ENCODE measurements around the gene DRICH1. TPM values are rescaled to one million over a fixed set of nuclear protein-coding genes. Genes with fewer than 3 reads are reported as not detected.

Gene DRICH1
- total and polyA plus RNA-seq, 2 of the 13 experiments (the other 11 are each of a cell fraction or from before 2014, with no cell fraction given) = 0.22 to 0.66 TPM

DNA sequence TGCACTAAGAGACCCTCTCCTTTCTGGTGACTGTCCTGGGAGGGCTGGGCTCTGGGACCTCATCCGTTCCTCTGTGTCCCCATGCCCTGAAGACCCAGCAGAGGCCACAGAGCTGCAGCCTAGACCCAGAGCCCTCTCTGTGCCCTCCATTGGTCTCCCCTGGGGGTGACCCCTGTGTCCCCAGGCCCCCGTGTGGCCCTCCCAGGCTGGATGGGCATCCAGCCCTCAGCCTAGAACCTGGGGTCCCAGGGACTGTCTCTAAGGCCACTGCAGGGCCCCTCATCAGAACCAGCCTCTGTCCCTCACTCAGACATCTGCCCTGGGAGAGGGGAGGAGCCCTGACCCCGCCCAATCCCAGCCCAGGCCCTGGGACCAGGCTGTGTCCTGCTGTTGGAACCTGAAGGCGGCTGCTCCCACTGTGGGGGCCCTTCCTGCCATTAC, 57.7 kb downstream of the DRICH1 start:
- DNase-seq (ENCODE audit: low spot score) (no peak), ATAC-seq (peak; percentile 34), FAIRE-seq (no peak)
- no TSS peak for BruUV-seq (replicated peaks)
- Histone ChIP-seq H2AFZ (ENCODE audit: low read length) (no peak overlapping the region), H3K27me3 (ENCODE audit: control insufficient read depth in 1 of 2, insufficient read depth in 2 of 2, low read length in 2 of 2) (peaks cover 5 to 11% of the 10 kb centered on the region in 2 experiments; a peak in 3 of 5 replicates), H3K79me2 (ENCODE audit: insufficient read depth, low read length) (no peaks in the 10 kb centered on the region), H3K9ac (ENCODE audit: insufficient read depth, low read depth, low read length) (no peak overlapping the region), H3K9me3 (ENCODE audit: low read length) (no peaks in the 10 kb centered on the region), H4K20me1 (ENCODE audit: insufficient read depth, low read length) (no peaks in the 10 kb centered on the region), H3K36me3 (replicated peaks in 1 of 2; ENCODE audit: control insufficient read depth in 1 of 2, insufficient read depth in 2 of 2, low read length in 2 of 2) (no peaks in the 10 kb centered on the region), H3K27ac (ENCODE audit: extremely low read length, insufficient read depth, low read length) (no peak overlapping the region), H3K4me3 (replicated peaks in 1 of 3; ENCODE audit: insufficient read depth in 1 of 3, low read depth in 2 of 3, low read length in 3 of 3) (no peak overlapping the region), H3K4me1 (ENCODE audit: insufficient read depth, low read length) (0 out of 2 replicates have a peak, but pooled peaks cover under 1% of the 10 kb centered on the region), H3K4me2 (ENCODE audit: low read depth, low read length) (no peak overlapping the region)
- CTCF ChIA-PET (ENCODE audit: low intra/inter-chr PET ratio, low total read pairs) = no interaction called here
- intact Hi-C loops (cut with micrococcal nuclease; ENCODE audit: unreplicated experiment) (no loop called here), in situ Hi-C loops (cut with HindIII; ENCODE audit: extremely low pct_ligation_motif_present, low pct_unique_long_range_greater_than_20kb) (loop anchor here (25.0 kb wide), 1 partner anchor 412 kb away; no protein-coding TSS in a partner anchor)
- TF ChIP-seq KDM3A (CRISPR knock-in tag; IDR thresholded peaks at IDR 0.05; ENCODE audit: low read depth) (no peak), ATRX (CRISPR knock-in tag; IDR thresholded peaks at IDR 0.05; ENCODE audit: borderline replicate concordance) (no peak), XRCC5 (optimal IDR thresholded peaks at IDR 0.05; ENCODE audit: low read length) (no peak), ZNF607 (CRISPR knock-in tag; IDR thresholded peaks at IDR 0.05; ENCODE audit: borderline replicate concordance) (no peak), TBX3 (IDR thresholded peaks at IDR 0.05; ENCODE audit: borderline replicate concordance) (no peak), ZFP36 (IDR thresholded peaks at IDR 0.05; ENCODE audit: borderline replicate concordance, low read depth, low read length, partially characterized antibody) (no peak), SRSF4 (IDR thresholded peaks at IDR 0.05; ENCODE audit: low read depth, low read length, poor library complexity, severe bottlenecking) (no peak), ZGPAT (CRISPR knock-in tag; IDR thresholded peaks at IDR 0.05) (no peak), THAP11 (CRISPR knock-in tag; IDR thresholded peaks at IDR 0.05) (no peak), KDM5A (IDR thresholded peaks at IDR 0.05; ENCODE audit: borderline replicate concordance, low read length) (no peak), MLXIP (CRISPR knock-in tag; IDR thresholded peaks at IDR 0.05; ENCODE audit: borderline replicate concordance) (no peak), TBL1XR1 (IDR thresholded peaks at IDR 0.05; ENCODE audit: borderline replicate concordance, low read length, partially characterized antibody) (no peak), ZBTB21 (CRISPR knock-in tag; IDR thresholded peaks at IDR 0.05) (no peak), SNAI1 (CRISPR knock-in tag; IDR thresholded peaks at IDR 0.05; ENCODE audit: borderline replicate concordance) (no peak), ARNT (IDR thresholded peaks at IDR 0.05) (no peak)
- TF ChIP-seq, protein P1, sequence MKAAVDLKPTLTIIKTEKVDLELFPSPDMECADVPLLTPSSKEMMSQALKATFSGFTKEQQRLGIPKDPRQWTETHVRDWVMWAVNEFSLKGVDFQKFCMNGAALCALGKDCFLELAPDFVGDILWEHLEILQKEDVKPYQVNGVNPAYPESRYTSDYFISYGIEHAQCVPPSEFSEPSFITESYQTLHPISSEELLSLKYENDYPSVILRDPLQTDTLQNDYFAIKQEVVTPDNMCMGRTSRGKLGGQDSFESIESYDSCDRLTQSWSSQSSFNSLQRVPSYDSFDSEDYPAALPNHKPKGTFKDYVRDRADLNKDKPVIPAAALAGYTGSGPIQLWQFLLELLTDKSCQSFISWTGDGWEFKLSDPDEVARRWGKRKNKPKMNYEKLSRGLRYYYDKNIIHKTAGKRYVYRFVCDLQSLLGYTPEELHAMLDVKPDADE (CRISPR knock-in tag; IDR thresholded peaks at IDR 0.05) = no peak
- POLR2A ChIA-PET = no interaction called here
- no CpG with 5 or more reads among the region's 4 CpGs for WGBS (ENCODE audit: low lambda C conversion rate)
